Prostate gland (tissue), 2 donors: ENCODE results near the gene OR2V2. TPM values are rescaled to one million over a fixed set of nuclear protein-coding genes. Genes with fewer than 3 reads are reported as not detected.
"Not testable (repeated sequence)": the region's sequence is repeated elsewhere in the genome, so short reads cannot be mapped to it uniquely, and the experiment has no call there.

Experiments
- DNase-seq: peaks from one replicate; pipeline ENCODE4 v3.0.0-alpha.2; 2019; ENCODE audit warnings: low spot score
- H3K27ac ChIP-seq, 2 donors: fragments of 200-600 bp; sonication (generic); 2 replicates each; pipeline ENCODE4 v1.5.1; 2017 to 2019
- H3K27me3 ChIP-seq: fragments of 200-600 bp; sonication (generic); replicated peaks from 2 replicates; pipeline ENCODE4 v1.5.1; 2019; ENCODE audit not compliant: insufficient read depth
- H3K36me3 ChIP-seq, 2 donors: fragments of 200-600 bp; sonication (generic); 1 replicate in 1 of 2; 2 replicates in 1 of 2; pipeline versions ENCODE4 v1.5.1 to v1.8.1; 2017 to 2019
- H3K4me1 ChIP-seq: fragments of 200-600 bp; sonication (generic); replicated peaks from 2 replicates; pipeline ENCODE4 v1.5.1; 2019
- H3K4me3 ChIP-seq, 2 donors: fragments of 200-600 bp; sonication (generic); 2 replicates each; pipeline ENCODE4 v1.5.1; 2017 to 2019
- H3K9me3 ChIP-seq: fragments of 200-600 bp; sonication (generic); 2 replicates; pipeline ENCODE4 v1.5.1; 2017
- POLR2A ChIP-seq: fragments of 450-650 bp; IDR thresholded peaks from one replicate; pipeline ENCODE4 v1.6.1; 2016; ENCODE audit warnings: antibody characterized with exemption, mild to moderate bottlenecking
- POLR2AphosphoS5 ChIP-seq: sonication (generic); formaldehyde crosslinking; IDR thresholded peaks from one replicate; pipeline ENCODE4 v1.6.1; 2017; ENCODE audit warnings: antibody characterized with exemption
- WGBS: methylation state at CpG from one replicate; pipeline ENCODE4 v1.1.5; 2018; 5-methylcytosine and 5-hydroxymethylcytosine counted together
- intact Hi-C: fragments of 100-400 bp; cut with DNase I; formaldehyde crosslinking; loops from one replicate; pipeline ENCODE4 v1.14.2; 2022
- total RNA-seq, 2 donors: library from RNA; depleted of rRNA; stranded (reverse); fragments of >200 nt; gene quantifications; one replicate each; pipeline ENCODE4 v1.1.0, GENCODE V29; 2016
- TF ChIP-seq, protein P1 (sequence below), 4 experiments: fragments of 200-600 bp in 2 of 4; fragments of 450-650 bp in 2 of 4; sonication (generic) in 2 of 4; IDR thresholded peaks; 1 replicate in 3 of 4; 2 replicates in 1 of 4; pipeline ENCODE4 v1.5.1; 2016 to 2019; ENCODE audit warnings: antibody characterized with exemption in 4 of 4, mild to moderate bottlenecking in 2 of 4, moderate library complexity in 2 of 4

Gene OR2V2, protein sequence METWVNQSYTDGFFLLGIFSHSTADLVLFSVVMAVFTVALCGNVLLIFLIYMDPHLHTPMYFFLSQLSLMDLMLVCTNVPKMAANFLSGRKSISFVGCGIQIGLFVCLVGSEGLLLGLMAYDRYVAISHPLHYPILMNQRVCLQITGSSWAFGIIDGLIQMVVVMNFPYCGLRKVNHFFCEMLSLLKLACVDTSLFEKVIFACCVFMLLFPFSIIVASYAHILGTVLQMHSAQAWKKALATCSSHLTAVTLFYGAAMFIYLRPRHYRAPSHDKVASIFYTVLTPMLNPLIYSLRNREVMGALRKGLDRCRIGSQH
- not detected for total RNA-seq

DNA sequence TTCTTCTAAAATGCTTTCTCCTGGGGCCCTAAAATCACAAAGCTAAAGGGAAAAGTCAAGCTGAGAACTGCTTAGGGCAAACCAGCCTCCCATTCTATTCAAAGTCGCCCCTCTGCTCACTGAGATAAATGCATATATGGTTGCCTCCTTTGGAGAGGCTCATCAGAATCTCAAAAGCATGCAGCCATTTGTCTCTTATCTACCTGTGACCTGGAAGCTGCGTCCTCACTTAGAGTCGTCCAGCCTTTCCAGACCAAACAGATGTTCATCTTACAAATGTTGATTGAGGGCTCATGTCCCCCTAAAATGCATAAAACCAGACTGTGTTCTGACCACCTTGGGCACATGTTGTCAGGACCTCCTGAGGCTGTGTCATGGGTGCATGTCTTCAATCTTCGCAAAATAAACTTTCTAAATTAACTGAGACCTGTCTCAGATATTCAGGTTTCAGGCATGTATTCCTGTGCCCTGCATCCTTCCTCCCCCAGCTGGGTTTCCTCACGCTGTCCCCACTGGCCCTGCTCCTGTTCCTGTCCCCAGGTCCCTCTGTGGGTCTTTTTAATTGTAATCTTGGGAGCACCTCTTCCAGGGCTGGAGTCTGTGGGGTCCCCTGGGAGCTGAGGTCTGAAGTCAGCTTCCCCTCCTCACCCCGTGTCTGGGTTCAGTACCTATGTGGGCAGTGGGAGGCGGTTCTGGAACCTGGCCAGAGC lies at the start of gene OR2V2:
Gene OR2V2, plus strand, starts transcription at position 660 of the 710 bp plus-strand sequence. CDS start 7,357 bp downstream, outside the sequence.
- H3K9me3 ChIP-seq, H3K27ac ChIP-seq, H3K4me1 ChIP-seq, DNase-seq, H3K27me3 ChIP-seq, H3K36me3 ChIP-seq, intact Hi-C loops, H3K4me3 ChIP-seq: not testable (repeated sequence)
- 67% methylated on average over 6 of the region's 7 CpGs for WGBS

DNA sequence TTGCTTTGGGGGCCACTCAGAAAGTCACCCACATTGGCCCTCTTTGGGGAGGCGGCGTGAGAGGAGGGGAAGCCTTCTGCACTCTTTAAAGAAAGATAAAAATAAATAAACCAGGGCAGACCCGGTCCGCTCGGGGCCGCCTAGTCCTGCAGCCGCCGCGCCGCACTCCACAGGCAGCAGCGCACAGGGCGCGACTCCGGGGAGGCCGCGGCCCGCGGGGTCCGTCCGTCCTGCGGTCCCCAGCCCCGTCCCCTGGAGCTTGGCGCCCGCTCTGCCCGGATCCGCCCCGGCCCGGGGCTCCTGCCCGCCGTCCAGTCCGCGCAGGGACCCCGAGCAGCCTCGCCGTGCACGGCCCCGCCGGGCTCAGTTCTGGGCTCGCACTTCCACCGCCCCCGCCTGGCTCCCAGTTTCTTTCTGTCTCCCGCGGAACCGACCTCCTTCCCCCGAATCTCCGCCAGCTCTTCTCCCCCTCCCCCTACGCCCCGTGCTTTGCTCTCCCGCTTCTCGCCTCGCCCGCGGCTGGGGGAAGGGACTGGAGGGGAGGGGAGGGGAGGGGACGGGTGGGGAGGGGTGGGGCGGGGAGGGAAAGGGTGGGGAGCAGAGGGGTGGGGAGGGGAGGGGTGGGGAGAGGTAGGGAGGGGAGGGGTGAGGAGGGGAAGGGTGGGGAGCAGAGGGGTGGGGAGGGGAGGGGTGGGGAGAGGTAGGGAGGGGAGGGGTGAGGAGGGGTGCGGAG lies 49.5 kb upstream of the OR2V2 start:
- H3K9me3 ChIP-seq, H3K4me1 ChIP-seq, H3K27ac ChIP-seq, H3K36me3 ChIP-seq, intact Hi-C loops, DNase-seq, H3K4me3 ChIP-seq: not testable (repeated sequence)
- H3K27me3 ChIP-seq: peaks cover 12% of the 10 kb centered on the region
- no CpG with 5 or more reads among the region's 56 CpGs for WGBS

DNA sequence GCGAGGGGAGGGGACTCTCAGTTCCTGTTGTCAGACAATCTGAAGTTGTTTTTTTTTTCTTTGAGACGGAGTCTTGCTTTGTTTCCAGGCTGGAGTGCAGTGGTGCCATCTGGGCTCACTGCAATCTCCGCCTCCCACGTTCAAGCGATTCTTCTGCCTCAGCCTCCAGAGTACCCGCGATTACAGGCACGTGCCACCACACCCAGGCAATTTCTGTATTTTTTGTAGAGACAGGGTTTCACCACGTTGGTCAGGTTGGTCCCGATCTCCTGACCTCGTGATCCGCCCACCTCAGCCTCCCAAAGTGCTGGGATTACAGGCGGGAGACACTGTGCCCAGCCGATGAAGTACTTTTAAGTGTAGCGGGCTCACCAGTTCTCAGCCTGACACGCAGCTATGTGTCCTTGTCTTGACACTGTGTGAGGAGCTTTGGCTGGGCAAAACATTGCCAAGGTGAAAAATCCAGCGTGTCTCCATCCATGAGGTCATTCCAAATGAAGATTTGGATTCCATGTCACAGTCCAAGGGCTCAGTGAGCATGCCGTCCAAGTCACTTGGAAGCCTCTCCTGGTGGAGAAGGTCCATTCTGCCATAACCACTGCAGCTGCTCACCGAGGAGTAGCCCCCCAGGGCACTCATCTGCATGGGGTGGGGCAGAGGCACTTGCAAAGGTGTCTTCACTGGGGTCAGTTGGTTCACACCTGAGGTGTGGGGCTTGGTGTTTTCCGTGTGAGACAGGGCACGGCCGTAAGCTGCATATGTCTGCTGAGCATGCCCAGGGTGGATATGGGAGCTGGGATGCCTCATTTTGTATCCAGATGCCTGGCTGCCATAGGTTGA lies 48.4 kb upstream of the OR2V2 start:
- no peaks in the 10 kb centered on the region for H3K9me3 ChIP-seq
- no peaks in the 10 kb centered on the region for H3K36me3 ChIP-seq
- no peaks in the 10 kb centered on the region for H3K4me1 ChIP-seq
- H3K27ac ChIP-seq: no peak overlapping the region
- no peak overlapping the region for H3K4me3 ChIP-seq
- peaks cover 9% of the 10 kb centered on the region for H3K27me3 ChIP-seq
- DNase-seq: no peak
- intact Hi-C loops: no loop called here
- WGBS: 17% methylated on average over 21 of the region's 22 CpGs
- TF ChIP-seq, protein P1, sequence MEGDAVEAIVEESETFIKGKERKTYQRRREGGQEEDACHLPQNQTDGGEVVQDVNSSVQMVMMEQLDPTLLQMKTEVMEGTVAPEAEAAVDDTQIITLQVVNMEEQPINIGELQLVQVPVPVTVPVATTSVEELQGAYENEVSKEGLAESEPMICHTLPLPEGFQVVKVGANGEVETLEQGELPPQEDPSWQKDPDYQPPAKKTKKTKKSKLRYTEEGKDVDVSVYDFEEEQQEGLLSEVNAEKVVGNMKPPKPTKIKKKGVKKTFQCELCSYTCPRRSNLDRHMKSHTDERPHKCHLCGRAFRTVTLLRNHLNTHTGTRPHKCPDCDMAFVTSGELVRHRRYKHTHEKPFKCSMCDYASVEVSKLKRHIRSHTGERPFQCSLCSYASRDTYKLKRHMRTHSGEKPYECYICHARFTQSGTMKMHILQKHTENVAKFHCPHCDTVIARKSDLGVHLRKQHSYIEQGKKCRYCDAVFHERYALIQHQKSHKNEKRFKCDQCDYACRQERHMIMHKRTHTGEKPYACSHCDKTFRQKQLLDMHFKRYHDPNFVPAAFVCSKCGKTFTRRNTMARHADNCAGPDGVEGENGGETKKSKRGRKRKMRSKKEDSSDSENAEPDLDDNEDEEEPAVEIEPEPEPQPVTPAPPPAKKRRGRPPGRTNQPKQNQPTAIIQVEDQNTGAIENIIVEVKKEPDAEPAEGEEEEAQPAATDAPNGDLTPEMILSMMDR (IDR thresholded peaks at IDR 0.05): no peak
- TF ChIP-seq POLR2A: no peak
- no peak for TF ChIP-seq POLR2AphosphoS5

DNA sequence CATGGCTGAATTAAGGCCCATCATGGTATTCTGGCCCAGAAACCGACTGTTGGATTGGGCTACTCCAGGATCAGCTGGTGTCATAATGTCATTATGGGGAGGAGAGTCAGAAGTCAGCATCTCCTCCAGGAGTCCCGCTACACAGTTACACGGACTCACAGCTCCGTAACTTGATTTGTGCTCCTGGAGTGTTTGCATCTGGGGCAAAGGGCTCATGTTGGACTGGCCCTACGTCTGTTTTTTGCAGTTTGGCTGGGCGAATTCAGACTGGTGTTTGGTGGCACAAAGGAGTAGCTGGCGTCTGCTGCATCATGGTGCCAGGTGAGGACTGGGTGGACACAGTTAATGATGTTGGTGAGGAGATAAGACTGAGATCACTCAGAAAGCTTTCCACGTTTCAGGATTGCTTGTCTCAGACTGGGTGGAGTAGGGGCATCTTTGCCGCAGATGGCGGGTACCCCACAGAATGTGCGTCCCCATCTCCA lies 47.7 kb upstream of the OR2V2 start:
- H3K4me1 ChIP-seq: no peaks in the 10 kb centered on the region
- H3K27ac ChIP-seq: no peak overlapping the region
- no peak overlapping the region for H3K4me3 ChIP-seq
- H3K36me3 ChIP-seq: no peaks in the 10 kb centered on the region
- no peaks in the 10 kb centered on the region for H3K9me3 ChIP-seq
- DNase-seq: no peak
- peaks cover 9% of the 10 kb centered on the region for H3K27me3 ChIP-seq
- intact Hi-C loops: no loop called here
- 59% methylated on average over 11 of the region's 11 CpGs for WGBS
- TF ChIP-seq POLR2AphosphoS5 (no peak), POLR2A (no peak)
- TF ChIP-seq, protein P1 (IDR thresholded peaks at IDR 0.05): no peak

DNA sequence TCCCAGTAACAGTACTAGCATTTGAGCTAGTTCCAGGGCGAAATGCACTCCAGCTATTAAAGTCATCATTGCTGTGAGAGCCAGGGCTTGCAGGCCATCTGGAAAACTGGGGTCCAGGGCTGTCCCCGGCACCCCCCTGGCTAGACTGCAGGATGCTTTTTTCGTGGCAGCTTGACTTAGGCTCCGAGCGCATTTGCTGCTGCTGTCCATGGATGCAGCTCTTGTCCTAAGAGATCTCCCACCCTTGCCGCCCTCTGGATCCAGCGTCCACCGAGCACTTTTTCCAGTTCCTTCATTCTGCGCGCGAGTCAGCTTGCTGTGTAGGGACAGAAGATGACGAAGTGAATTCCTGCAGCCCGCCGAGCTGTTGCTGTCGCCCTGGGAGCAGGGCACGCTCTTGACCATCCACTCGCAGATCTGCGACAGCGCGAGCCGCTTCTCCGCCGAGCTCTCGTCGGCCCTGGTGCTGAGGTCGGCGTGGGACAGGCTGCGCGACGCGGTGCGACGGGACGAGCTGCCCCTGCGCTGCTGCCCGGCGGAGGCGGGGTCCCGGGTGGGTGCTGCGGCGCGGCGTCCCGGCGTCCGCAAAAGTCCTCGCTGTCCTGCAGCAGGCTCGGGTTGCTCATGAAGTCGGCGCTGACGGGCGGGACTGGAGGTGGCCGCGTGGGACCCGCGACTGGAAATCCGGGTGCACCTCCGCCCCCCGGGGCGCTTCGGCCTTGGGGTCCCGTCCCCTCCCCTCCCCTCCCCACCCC lies 47.1 kb upstream of the OR2V2 start:
- TF ChIP-seq, protein P1 (IDR thresholded peaks at IDR 0.05): no peak
- TF ChIP-seq POLR2A: no peak
- TF ChIP-seq POLR2AphosphoS5: no peak
- WGBS: 5% methylated on average over 59 of the region's 62 CpGs
- Histone ChIP-seq H3K4me1 (no peaks in the 10 kb centered on the region), H3K27ac (no peak overlapping the region), H3K27me3 (peaks cover 9% of the 10 kb centered on the region), H3K36me3 (no peaks in the 10 kb centered on the region), H3K9me3 (no peaks in the 10 kb centered on the region), H3K4me3 (no peak overlapping the region)
- no peak for DNase-seq
- intact Hi-C loops: no loop called here

DNA sequence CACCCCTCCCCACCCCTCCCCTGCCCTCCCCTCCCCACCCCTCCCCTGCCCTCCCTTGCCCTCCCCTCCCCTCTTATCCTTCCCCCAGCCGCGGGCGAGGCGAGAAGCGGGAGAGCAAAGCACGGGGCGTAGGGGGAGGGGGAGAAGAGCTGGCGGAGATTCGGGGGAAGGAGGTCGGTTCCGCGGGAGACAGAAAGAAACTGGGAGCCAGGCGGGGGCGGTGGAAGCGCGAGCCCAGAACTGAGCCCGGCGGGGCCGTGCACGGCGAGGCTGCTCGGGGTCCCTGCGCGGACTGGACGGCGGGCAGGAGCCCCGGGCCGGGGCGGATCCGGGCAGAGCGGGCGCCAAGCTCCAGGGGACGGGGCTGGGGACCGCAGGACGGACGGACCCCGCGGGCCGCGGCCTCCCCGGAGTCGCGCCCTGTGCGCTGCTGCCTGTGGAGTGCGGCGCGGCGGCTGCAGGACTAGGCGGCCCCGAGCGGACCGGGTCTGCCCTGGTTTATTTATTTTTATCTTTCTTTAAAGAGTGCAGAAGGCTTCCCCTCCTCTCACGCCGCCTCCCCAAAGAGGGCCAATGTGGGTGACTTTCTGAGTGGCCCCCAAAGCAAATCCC lies 46.2 kb upstream of the OR2V2 start:
- intact Hi-C loops, H3K4me1 ChIP-seq, H3K36me3 ChIP-seq, H3K9me3 ChIP-seq, H3K4me3 ChIP-seq, H3K27ac ChIP-seq, H3K27me3 ChIP-seq, DNase-seq: not testable (repeated sequence)
- WGBS: no CpG with 5 or more reads among the region's 54 CpGs

DNA sequence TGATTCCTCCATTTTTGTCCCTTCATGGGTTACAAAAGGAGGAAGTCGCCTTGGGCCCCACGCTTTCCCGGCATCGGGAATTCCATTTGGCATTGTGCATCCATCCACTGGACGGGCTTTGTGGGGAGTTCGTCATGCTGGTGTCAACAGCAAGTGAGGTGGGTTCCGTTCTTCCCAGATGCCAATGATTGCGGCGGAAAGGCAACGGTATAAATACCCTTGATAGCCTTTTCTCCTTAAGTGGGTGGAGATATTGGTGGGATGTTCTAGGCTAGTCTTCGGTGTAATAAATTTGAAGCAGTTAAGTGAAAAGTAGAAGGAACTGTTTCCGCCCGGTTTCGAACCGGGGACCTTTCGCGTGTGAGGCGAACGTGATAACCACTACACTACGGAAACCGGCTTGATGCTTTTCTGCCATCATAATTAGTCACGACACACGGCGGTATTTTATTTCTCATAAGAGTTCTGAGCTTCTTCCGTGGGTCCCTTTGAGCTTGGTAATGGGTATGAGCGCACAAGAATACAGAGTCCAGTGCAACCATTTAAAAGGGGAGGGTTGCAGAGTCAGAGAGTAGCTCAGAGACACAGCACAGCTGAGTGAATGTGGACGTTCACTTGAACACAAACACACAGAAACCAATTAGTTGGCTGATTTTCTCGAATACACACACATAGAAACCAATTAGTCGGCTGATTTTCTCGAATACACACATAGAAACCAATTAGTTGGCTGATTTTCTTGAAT lies 45.3 kb upstream of the OR2V2 start:
- intact Hi-C loops, H3K4me3 ChIP-seq, DNase-seq, H3K4me1 ChIP-seq, H3K27ac ChIP-seq, H3K9me3 ChIP-seq, H3K36me3 ChIP-seq, H3K27me3 ChIP-seq: not testable (repeated sequence)
- no CpG with 5 or more reads among the region's 30 CpGs for WGBS
